Measurements from ENCODE around the gene MYL3. TPM values are rescaled to one million over a fixed set of nuclear protein-coding genes. Genes with fewer than 3 reads are reported as not detected.

MYL3 gene
- total and polyA plus RNA-seq, 8 donors: 3.1 to 13.4 (median 11.2) TPM

- no peak overlapping the region for H3K4me3 ChIP-seq
- DNase-seq (no peak), ATAC-seq (no peak)
- no peak for TF ChIP-seq CTCF (IDR thresholded peaks at IDR 0.05)
- H3K4me1 ChIP-seq: no peaks in the 10 kb centered on the region
- intact Hi-C loops (cut with DNase I): no loop called here
- H3K27ac ChIP-seq: no peak overlapping the region
- no peaks in the 10 kb centered on the region for H3K36me3 ChIP-seq
- peaks cover 0 to 18% of the 10 kb centered on the region in 2 donors for H3K9me3 ChIP-seq
- no peaks in the 10 kb centered on the region for H3K27me3 ChIP-seq
Measured at GRCh38 chr3:46835054-46835453, 28.2 kb downstream of the MYL3 start.

GRCh38 chr3:46833346-46834300 is 29.6 kb downstream of the MYL3 start:
- H3K4me1 ChIP-seq: no peaks in the 10 kb centered on the region
- TF ChIP-seq CTCF (IDR thresholded peaks at IDR 0.05): no peak
- no peaks in the 10 kb centered on the region for H3K27me3 ChIP-seq
- intact Hi-C loops (cut with DNase I): no loop called here
- ATAC-seq (no peak), DNase-seq (peak in 1 of 4 donors; percentile 72)
- H3K36me3 ChIP-seq: no peaks in the 10 kb centered on the region
- H3K27ac ChIP-seq: no peak overlapping the region
- no peak overlapping the region for H3K4me3 ChIP-seq
- H3K9me3 ChIP-seq: peaks cover 0 to 10% of the 10 kb centered on the region in 2 donors

GRCh38 chr3:46831841-46832240 is 31.4 kb downstream of the MYL3 start:
- H3K4me3 ChIP-seq: no peak overlapping the region
- no peaks in the 10 kb centered on the region for H3K4me1 ChIP-seq
- H3K27ac ChIP-seq: no peak overlapping the region
- no peak for TF ChIP-seq CTCF (IDR thresholded peaks at IDR 0.05)
- H3K36me3 ChIP-seq: no peaks in the 10 kb centered on the region
- no peak for ATAC-seq
- no peaks in the 10 kb centered on the region for H3K27me3 ChIP-seq
- intact Hi-C loops (cut with DNase I): no loop called here
- no peaks in the 10 kb centered on the region for H3K9me3 ChIP-seq
- no peak for DNase-seq

- no peak overlapping the region for H3K4me3 ChIP-seq
- H3K27me3 ChIP-seq: no peaks in the 10 kb centered on the region
- H3K4me1 ChIP-seq: no peaks in the 10 kb centered on the region
- H3K36me3 ChIP-seq: no peaks in the 10 kb centered on the region
- no peak for TF ChIP-seq CTCF (IDR thresholded peaks at IDR 0.05)
- no peaks in the 10 kb centered on the region for H3K9me3 ChIP-seq
- DNase-seq (no peak), ATAC-seq (no peak)
- intact Hi-C loops (cut with DNase I): no loop called here
- no peak overlapping the region for H3K27ac ChIP-seq
Measured at GRCh38 chr3:46831316-46831715, 31.9 kb downstream of the MYL3 start.

- H3K27me3 ChIP-seq: no peaks in the 10 kb centered on the region
- H3K27ac ChIP-seq: no peak overlapping the region
- no peaks in the 10 kb centered on the region for H3K4me1 ChIP-seq
- DNase-seq (no peak), ATAC-seq (no peak)
- no peaks in the 10 kb centered on the region for H3K9me3 ChIP-seq
- no peaks in the 10 kb centered on the region for H3K36me3 ChIP-seq
- TF ChIP-seq CTCF (IDR thresholded peaks at IDR 0.05): no peak
- intact Hi-C loops (cut with DNase I): no loop called here
- no peak overlapping the region for H3K4me3 ChIP-seq
Measured at GRCh38 chr3:46830801-46831200, 32.4 kb downstream of the MYL3 start.

Measured in left lung (tissue), 10 donors.